Measurements from ENCODE around the gene SFT2D2. TPM values are rescaled to one million over a fixed set of nuclear protein-coding genes. Genes with fewer than 3 reads are reported as not detected.

The SFT2D2 gene
- 13.8 to 17.5 TPM (median 14.3 TPM) in 5 replicates for total RNA-seq (2022; extraction: Qiagen RNA extraction; ENCODE audit: low read depth)

DNA sequence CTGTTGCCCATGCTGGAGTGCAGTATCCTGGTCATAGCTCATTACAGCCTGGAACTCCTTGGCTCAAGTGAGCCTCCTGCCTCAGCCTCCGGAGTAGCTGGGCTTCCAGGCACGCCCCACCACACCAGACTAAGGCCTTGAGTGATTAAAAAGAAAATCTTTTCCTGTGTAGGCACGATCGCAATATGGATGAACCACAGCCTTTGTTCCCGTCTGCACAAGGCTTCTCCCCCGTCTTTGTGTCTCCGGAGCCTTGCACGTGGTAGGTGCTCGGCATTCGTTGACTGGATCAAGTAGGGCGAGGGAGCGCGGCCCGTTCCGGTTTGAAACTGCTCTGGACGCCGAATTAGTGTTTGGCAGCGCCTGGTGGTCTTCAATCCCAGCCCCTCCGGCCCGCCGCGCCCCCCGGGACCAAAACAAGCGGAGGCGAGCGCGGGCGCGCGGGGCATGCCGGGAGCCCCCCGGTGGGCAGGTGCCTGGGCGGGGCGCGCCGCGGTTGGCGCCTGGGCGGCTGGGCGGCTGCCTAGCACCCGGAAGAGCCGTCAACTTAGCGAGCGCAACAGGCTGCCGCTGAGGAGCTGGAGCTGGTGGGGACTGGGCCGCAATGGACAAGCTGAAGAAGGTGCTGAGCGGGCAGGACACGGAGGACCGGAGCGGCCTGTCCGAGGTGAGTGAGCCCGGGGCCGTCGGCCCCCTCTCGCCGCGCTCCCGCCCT lies at the start of gene SFT2D2:
Gene SFT2D2, plus strand, starts transcription at position 529 of the 715 bp plus-strand sequence. Its CDS starts 76 bp downstream, at position 605.

DNA sequence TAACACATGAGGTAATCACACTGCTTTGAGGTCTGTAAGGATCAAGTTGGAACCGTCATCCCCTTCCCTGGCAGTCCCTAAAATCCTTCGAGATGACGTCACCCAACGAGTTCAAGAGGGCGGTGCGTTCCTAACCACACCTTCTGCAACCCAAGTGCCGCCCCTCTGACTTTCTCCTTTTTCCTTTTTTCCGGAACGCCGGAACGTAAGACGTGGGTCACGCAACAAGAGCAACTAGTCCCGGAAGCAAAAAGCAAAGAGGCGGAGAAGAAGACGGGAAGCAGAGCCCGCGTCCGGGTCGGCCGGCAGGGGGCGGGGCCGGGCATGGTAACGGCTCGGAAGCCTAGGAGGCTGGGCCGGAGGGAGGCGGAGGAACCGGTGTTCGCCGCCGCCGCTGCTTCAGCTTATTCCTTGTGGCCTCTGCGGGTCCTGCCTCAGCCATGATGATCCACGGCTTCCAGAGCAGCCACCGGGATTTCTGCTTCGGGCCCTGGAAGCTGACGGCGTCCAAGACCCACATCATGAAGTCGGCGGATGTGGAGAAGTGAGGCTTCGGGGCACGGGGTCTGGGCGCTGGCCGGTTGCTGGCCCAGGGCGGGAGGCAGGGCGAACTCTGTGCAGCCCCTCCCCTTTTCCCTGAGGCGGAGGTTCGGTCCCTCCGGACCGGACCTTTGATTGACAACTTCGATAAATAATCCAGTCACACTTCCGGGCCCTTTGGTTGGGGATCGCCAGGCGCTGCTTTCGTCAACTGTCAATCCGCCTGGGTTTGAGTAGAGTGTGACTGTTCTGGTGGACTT lies 47.0 kb upstream of the SFT2D2 start, which contains the start of gene TIPRL:
Gene TIPRL, plus strand, starts transcription at position 325 of the 800 bp plus-strand sequence. Its CDS starts 116 bp downstream, at position 441.

DNA sequence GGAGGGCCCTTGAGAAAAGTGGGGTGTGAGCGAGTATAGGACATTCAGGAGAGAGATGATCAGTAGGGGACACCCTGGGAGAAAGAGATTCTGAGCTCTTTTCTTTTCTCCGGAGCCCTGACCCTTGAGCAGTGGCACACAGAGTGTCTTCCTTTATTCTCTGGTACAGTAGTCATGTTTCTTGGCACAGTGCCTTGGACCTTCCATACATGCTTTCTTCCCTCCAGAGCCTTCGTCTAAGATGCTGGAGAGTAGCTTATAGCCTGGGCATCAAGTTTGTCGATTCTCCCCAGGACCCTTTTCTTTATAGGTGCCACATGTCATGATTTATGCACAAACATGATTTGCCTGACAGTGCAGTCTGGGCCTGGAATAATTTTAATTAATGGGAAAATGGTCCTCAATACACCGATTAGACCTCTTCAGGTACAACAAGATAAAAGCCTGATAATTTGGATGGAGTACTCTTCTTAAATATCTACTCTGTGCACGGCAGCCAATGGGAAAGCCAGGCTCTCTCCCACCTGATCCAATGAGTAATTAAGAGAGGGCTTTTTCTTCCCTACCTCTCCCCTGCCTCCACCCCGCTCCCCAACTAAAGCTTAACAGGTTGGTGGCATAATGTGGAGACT lies 54.6 kb downstream of the SFT2D2 start, which contains the start of gene TBX19:
Gene TBX19, plus strand, starts transcription at position 582 of the 632 bp plus-strand sequence. CDS start 214 bp downstream, outside the sequence.

Other genes starting within 250 kb of the SFT2D2 start
- gene GPR161, start 89.1 kb upstream of the SFT2D2 start, total RNA-seq (2022; extraction: Qiagen RNA extraction; ENCODE audit: low read depth): 10.1 to 18.0 TPM (median 15.3 TPM) in 5 replicates
- 32.6 to 36.6 TPM (median 34.7 TPM) in 5 replicates for gene TIPRL, start 47.0 kb upstream of the SFT2D2 start, total RNA-seq (2022; extraction: Qiagen RNA extraction; ENCODE audit: low read depth)
- gene TBX19, start 54.9 kb downstream of the SFT2D2 start, total RNA-seq (2022; extraction: Qiagen RNA extraction; ENCODE audit: low read depth): 0.49 to 0.79 TPM (median 0.62 TPM) in 5 replicates